Stomach (tissue), 9 donors: Measurements from ENCODE around the gene MLLT10. TPM values are rescaled to one million over a fixed set of nuclear protein-coding genes. Genes with fewer than 3 reads are reported as not detected.
"Not testable (repeated sequence)": the region's sequence is repeated elsewhere in the genome, so short reads cannot be mapped to it uniquely, and the experiment has no call there.

Experiments used
- DNase-seq, 2 donors: peaks; one replicate each; pipeline versions ENCODE4 v3.0.0 to v3.0.0-alpha.2; 2013 to 2019
- H3K27ac ChIP-seq, 5 donors: fragments of 200-600 bp in 4 of 5; sonication (generic) in 4 of 5; one replicate each; pipeline ENCODE4 v1.5.1; 2013 to 2019; ENCODE audit warnings: mild to moderate bottlenecking in 1 of 5, moderate library complexity in 1 of 5
- H3K27me3 ChIP-seq, 3 donors: fragments of 200-600 bp; sonication (generic); one replicate each; pipeline ENCODE4 v1.5.1; 2017 to 2019; ENCODE audit warnings: mixed run types in 1 of 3
- H3K36me3 ChIP-seq, 4 donors: fragments of 200-600 bp; sonication (generic); 1 replicate in 3 of 4; 2 replicates in 1 of 4; pipeline ENCODE4 v1.5.1; 2016 to 2019
- H3K4me1 ChIP-seq, 4 donors: fragments of 200-600 bp; sonication (generic); one replicate each; pipeline ENCODE4 v1.5.1; 2016 to 2019
- H3K4me3 ChIP-seq, 4 donors: fragments of 200-600 bp; sonication (generic) in 3 of 4; one replicate each; pipeline ENCODE4 v1.5.1; 2016 to 2019; ENCODE audit warnings: mild to moderate bottlenecking in 1 of 4
- H3K9me3 ChIP-seq, 4 donors: fragments of 200-600 bp; sonication (generic); one replicate each; pipeline ENCODE4 v1.5.1; 2016 to 2019
- CTCF ChIP-seq, 7 experiments: fragments of 450-650 bp in 4 of 7; fragments of 200-600 bp in 3 of 7; sonication (generic) in 3 of 7; IDR thresholded peaks; one replicate each; pipeline ENCODE4 v1.5.1; 2016 to 2019; ENCODE audit warnings: antibody characterized with exemption in 7 of 7, control low read depth in 2 of 7, mild to moderate bottlenecking in 1 of 7
- EP300 ChIP-seq: sonication (generic); formaldehyde crosslinking; IDR thresholded peaks from one replicate; pipeline ENCODE4 v1.6.1; 2017; ENCODE audit warnings: antibody characterized with exemption
- POLR2A ChIP-seq, 4 donors: fragments of 450-650 bp; IDR thresholded peaks; one replicate each; pipeline ENCODE4 v1.6.1; 2016; ENCODE audit warnings: antibody characterized with exemption in 4 of 4, control low read depth in 2 of 4, mild to moderate bottlenecking in 1 of 4, moderate library complexity in 1 of 4
- POLR2AphosphoS5 ChIP-seq, 3 donors: sonication (generic); formaldehyde crosslinking; IDR thresholded peaks; one replicate each; pipeline ENCODE4 v1.6.1; 2016; ENCODE audit warnings: antibody characterized with exemption in 3 of 3
- WGBS, 5 donors: extraction: QIAGEN DNeasy Blood & Tissue Kit in 3 of 5; methylation state at CpG; one replicate each; pipeline versions ENCODE4 v1.1.5 to v1.1.7; 2013 to 2018; 5-methylcytosine and 5-hydroxymethylcytosine counted together
- intact Hi-C: fragments of 100-400 bp; cut with DNase I; formaldehyde crosslinking; loops from one replicate; pipeline ENCODE4 v1.15.1; 2023; ENCODE audit warnings: low total_unique reads
- polyA plus RNA-seq, 3 donors: library from polyadenylated mRNA; stranded (reverse); fragments of 200-250 nt; gene quantifications; one replicate each; pipeline ENCODE4 v1.2.3, GENCODE V29; 2013
- total RNA-seq, 5 donors: library from RNA; depleted of rRNA; stranded (reverse); fragments of >200 nt; gene quantifications; one replicate each; pipeline versions ENCODE4 v1.1.0 to v1.2.3, GENCODE V29; 2014 to 2016
- donor health status: healthy with polysubstance abuse.
- donor health status: Bipolar disorder and iron deficiency.
- donor health status: healthy.

The MLLT10 gene
- total and polyA plus RNA-seq, 8 donors: 12.8 to 76.9 (median 23.8) TPM

DNA sequence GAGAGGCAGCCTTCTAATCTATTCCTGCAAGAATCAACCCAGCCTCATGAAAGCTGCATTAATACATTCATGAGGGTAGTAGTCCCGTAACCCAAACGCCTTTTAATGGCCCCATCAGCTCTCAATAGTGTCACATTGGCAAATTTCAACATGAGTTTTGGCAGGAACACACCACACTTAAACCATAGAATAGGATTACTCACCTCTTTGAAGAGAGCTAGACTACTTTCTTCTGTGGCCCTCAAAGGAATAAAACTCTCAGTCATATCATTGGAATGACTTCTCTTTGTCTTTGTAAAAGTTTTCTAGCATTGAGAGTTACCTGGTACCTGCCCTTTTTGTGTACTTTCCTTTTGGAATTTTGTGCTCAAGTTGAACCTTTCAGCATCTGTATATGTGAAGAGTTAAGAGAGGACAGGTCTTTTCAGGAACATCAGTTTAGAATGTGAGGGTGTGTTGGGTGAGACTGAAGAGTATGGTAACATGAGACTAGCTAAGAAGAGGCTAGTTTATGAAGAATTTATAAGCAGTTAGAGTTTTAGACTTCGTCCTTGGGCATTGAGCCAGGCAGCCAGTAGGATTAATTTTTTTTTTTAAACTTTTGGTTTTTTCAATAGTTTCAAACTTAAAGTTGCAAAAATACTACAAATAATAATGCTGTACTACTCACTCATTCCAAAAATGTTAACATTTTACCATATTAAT lies 92.6 kb downstream of the MLLT10 start:
- Histone ChIP-seq H3K27me3 (no peaks in the 10 kb centered on the region), H3K4me3 (no peak overlapping the region), H3K4me1 (peaks cover 0 to 9% (median 0%) of the 10 kb centered on the region in 4 donors), H3K9me3 (no peaks in the 10 kb centered on the region), H3K36me3 (peaks cover 8 to 30% (median 19%) of the 10 kb centered on the region in 4 donors), H3K27ac (no peak overlapping the region)
- DNase-seq: no peak
- intact Hi-C loops: no loop called here
- 76 to 87% (median 84%) methylated on average over 3 of the region's 3 CpGs for WGBS, 5 donors
- TF ChIP-seq POLR2AphosphoS5 (IDR thresholded peaks at IDR 0.05) (no peak), EP300 (no peak), CTCF (IDR thresholded peaks at IDR 0.05) (no peak), POLR2A (IDR thresholded peaks at IDR 0.05) (no peak)

DNA sequence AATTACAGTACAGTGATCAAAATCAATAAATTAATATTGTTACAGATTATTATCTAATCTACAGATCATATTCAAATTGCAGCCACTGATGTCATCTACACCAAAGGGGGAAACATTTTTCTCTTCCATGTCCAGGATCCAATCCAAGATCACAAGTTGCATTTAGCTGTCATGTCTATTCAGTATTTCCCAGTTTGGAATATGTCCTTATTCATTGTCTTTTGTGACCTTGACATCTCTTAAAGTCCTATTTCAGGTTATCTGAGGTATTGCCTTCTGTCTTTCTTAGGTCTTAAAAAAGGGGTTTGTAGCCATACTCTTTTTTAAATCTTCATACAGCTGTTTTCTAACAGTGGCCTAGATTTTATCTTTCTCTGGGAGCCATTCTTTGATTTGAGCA lies 93.3 kb downstream of the MLLT10 start:
- TF ChIP-seq EP300: no peak
- no peak for TF ChIP-seq POLR2A (IDR thresholded peaks at IDR 0.05)
- TF ChIP-seq CTCF (IDR thresholded peaks at IDR 0.05): no peak
- no peak for TF ChIP-seq POLR2AphosphoS5 (IDR thresholded peaks at IDR 0.05)
- Histone ChIP-seq H3K27ac (no peak overlapping the region), H3K36me3 (peaks cover 8 to 30% (median 18%) of the 10 kb centered on the region in 4 donors), H3K9me3 (no peaks in the 10 kb centered on the region), H3K4me1 (peaks cover 0 to 10% (median 0%) of the 10 kb centered on the region in 4 donors), H3K27me3 (no peaks in the 10 kb centered on the region), H3K4me3 (no peak overlapping the region)
- DNase-seq: no peak
- intact Hi-C loops: no loop called here

GRCh38 chr10:21628023-21628422 lies 94.0 kb downstream of the MLLT10 start:
- Histone ChIP-seq H3K27ac (no peak overlapping the region), H3K27me3 (no peaks in the 10 kb centered on the region), H3K36me3 (peaks cover 8 to 30% (median 18%) of the 10 kb centered on the region in 4 donors), H3K4me3 (no peak overlapping the region), H3K4me1 (peaks cover 0 to 10% (median 0%) of the 10 kb centered on the region in 4 donors), H3K9me3 (no peaks in the 10 kb centered on the region)
- no peak for TF ChIP-seq POLR2A (IDR thresholded peaks at IDR 0.05)
- TF ChIP-seq EP300: no peak
- no peak for TF ChIP-seq CTCF (IDR thresholded peaks at IDR 0.05)
- no peak for TF ChIP-seq POLR2AphosphoS5 (IDR thresholded peaks at IDR 0.05)
- intact Hi-C loops: no loop called here
- DNase-seq: no peak
- 90 to 97% (median 93%) methylated on average over 2 of the region's 2 CpGs for WGBS, 5 donors

- WGBS, 5 donors: 98 to 100% (median 100%) methylated on average over 6 to 8 of the region's 8 CpGs
- H3K27ac ChIP-seq, H3K9me3 ChIP-seq, H3K4me3 ChIP-seq, DNase-seq, H3K27me3 ChIP-seq, intact Hi-C loops: not testable (repeated sequence)
- peaks cover 8 to 30% (median 18%) of the 10 kb centered on the region in 4 donors for H3K36me3 ChIP-seq
- H3K4me1 ChIP-seq: peaks cover 0 to 10% (median 0%) of the 10 kb centered on the region in 4 donors
These were observed 94.6 kb downstream of the MLLT10 start for GRCh38 chr10:21628645-21629044.
